HFFc6 (cell line): ENCODE results near the gene FATE1. TPM values are rescaled to one million over a fixed set of nuclear protein-coding genes. Genes with fewer than 3 reads are reported as not detected.
A peak's percentile ranks its signal among the peaks of the same experiment; 100 is the strongest.

ENCODE experiments used
- DNase-seq: peaks from one replicate; pipeline ENCODE4 v3.0.0-alpha.2; 2018
- H3K27ac Mint-ChIP-seq: 2 replicates; pipeline ENCODE4 v1.8.0; 2020; ENCODE audit warnings: mild to moderate bottlenecking, mixed read lengths
- H3K27me3 Mint-ChIP-seq: 2 replicates; pipeline ENCODE4 v1.8.0; 2021; ENCODE audit warnings: mild to moderate bottlenecking, moderate library complexity, mixed read lengths; ENCODE audit not compliant: insufficient read depth
- H3K36me3 Mint-ChIP-seq: 2 replicates; pipeline ENCODE4 v1.8.0; 2021; ENCODE audit warnings: low read depth, mixed read lengths
- H3K4me1 Mint-ChIP-seq: 2 replicates; pipeline ENCODE4 v1.8.0; 2020; ENCODE audit warnings: low read depth, mixed read lengths
- H3K4me3 Mint-ChIP-seq: 2 replicates; pipeline ENCODE4 v1.8.0; 2020; ENCODE audit warnings: mild to moderate bottlenecking, moderate library complexity, mixed read lengths
- H3K9me3 Mint-ChIP-seq: 2 replicates; pipeline ENCODE4 v1.8.0; 2020; ENCODE audit warnings: mild to moderate bottlenecking, mixed read lengths
- long read RNA-seq: library from polyadenylated mRNA; unstranded; transcript quantifications from one replicate; pipeline ENCODE4 v2.0.0, GENCODE V29; 2019
- total RNA-seq, 6 experiments: library from RNA; stranded (reverse); fragmentation: NEBNext Ultra II Directional; extraction: Animal tissue kit (Norgen Biotek cat#: 25700); gene quantifications; 2 replicates in 1 of 6; 3 replicates in 5 of 6; pipeline ENCODE4 v1.2.3, GENCODE V29; 2021
- TF ChIP-seq, protein P1 (sequence below): fragments of 200-600 bp; sonication (generic); IDR thresholded peaks from 2 replicates; pipeline ENCODE4 v1.5.0; 2021; ENCODE audit warnings: antibody characterized with exemption, mild to moderate bottlenecking

Gene FATE1, protein sequence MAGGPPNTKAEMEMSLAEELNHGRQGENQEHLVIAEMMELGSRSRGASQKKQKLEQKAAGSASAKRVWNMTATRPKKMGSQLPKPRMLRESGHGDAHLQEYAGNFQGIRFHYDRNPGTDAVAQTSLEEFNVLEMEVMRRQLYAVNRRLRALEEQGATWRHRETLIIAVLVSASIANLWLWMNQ
- not detected for total RNA-seq
- long read RNA-seq: 0 reads

DNA sequence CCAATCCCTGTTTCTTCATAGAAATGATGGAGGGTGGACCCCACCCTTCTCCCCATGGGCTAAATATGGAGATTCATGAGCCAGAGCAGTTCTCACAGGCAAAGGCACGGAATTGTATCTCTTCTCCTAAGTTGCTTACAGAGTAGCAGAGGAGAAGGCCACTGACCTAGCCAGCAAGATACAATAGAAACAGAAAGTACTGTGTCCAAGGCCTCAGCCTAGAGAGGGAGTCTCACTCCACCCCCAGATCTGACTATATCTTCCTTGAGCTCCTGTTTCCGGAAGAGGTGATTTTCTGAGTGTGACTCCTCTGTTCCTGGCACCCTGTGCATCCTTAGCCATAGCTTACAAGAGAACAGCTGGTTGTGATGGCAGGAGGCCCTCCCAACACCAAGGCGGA, at the start of gene FATE1:
TSS of gene FATE1 (plus strand) at position 284 of the 400 bp plus-strand sequence. CDS start at position 369, 85 bp downstream.
- Mint-ChIP-seq H3K36me3 (no peaks in the 10 kb centered on the region), H3K27me3 (peaks cover 4% of the 10 kb centered on the region; the same call in 1 of the 2 replicates), H3K4me1 (no peaks in the 10 kb centered on the region), H3K27ac (no peak within 1 kb of the TSS), H3K4me3 (no peak within 1 kb of the TSS), H3K9me3 (no peaks in the 10 kb centered on the region)
- TF ChIP-seq, protein P1, sequence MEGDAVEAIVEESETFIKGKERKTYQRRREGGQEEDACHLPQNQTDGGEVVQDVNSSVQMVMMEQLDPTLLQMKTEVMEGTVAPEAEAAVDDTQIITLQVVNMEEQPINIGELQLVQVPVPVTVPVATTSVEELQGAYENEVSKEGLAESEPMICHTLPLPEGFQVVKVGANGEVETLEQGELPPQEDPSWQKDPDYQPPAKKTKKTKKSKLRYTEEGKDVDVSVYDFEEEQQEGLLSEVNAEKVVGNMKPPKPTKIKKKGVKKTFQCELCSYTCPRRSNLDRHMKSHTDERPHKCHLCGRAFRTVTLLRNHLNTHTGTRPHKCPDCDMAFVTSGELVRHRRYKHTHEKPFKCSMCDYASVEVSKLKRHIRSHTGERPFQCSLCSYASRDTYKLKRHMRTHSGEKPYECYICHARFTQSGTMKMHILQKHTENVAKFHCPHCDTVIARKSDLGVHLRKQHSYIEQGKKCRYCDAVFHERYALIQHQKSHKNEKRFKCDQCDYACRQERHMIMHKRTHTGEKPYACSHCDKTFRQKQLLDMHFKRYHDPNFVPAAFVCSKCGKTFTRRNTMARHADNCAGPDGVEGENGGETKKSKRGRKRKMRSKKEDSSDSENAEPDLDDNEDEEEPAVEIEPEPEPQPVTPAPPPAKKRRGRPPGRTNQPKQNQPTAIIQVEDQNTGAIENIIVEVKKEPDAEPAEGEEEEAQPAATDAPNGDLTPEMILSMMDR: no peak
- no peak for DNase-seq

DNA sequence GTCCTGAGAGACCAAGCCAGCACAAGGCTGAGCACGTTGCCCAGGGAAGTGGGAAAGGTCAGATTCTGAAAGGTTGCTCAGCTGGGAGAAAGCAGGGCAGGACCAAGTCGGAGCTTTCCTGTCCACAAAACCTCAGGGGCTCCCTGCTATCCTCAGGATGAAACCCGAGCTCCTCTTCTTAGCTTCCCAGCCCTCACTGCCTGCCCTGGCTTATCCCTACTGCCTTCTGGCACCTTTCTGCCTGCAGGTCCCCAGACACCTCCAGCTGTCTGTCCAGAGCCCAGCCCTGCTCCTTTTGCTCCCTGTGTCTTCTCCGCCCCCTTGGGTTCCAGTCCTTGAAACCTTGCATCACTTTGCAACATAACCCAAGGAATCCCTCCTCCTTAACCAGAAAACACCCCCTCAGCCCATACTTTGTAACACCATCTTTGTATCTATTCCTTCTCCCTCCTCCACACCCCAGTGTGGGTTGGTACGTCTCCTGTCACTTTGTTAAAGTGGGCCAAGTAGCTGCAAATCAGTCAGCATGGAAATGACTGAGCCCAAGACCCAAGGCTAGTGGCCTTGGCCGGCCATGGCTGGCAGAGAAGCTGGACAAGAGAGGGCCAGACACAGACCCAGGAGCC, 40.6 kb upstream of the FATE1 start:
- Mint-ChIP-seq H3K27ac (no peak overlapping the region), H3K36me3 (no peaks in the 10 kb centered on the region), H3K4me1 (no peaks in the 10 kb centered on the region), H3K9me3 (peaks cover 8% of the 10 kb centered on the region; the same call in 1 of the 2 replicates), H3K4me3 (no peak overlapping the region), H3K27me3 (no peaks in the 10 kb centered on the region; the same call in 1 of the 2 replicates)
- TF ChIP-seq, protein P1: no peak
- DNase-seq: no peak

DNA sequence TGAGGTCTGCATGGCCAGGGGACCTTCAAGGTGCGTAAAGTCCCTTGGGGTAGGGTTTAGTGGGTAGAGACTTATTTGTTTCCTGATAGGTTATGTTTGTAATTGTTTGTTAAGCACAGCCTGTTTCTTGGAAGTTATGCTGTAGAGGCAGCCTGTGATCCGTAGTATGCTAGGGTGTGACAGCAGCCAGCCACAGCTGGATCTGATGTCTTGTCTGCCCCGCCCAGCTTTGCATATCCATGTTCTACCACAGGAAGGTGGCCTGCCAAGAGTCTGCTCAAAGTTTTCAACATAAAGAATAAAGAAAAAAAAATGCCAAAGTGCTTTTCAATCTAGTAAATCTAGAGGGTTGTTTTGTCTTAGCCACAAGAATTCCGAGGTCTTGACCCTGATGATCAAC, 39.6 kb upstream of the FATE1 start:
- TF ChIP-seq, protein P1: no peak
- H3K36me3 Mint-ChIP-seq: no peaks in the 10 kb centered on the region
- DNase-seq: no peak
- no peak overlapping the region for H3K4me3 Mint-ChIP-seq
- peaks cover 7% of the 10 kb centered on the region; the same call in 1 of the 2 replicates for H3K9me3 Mint-ChIP-seq
- H3K4me1 Mint-ChIP-seq: no peaks in the 10 kb centered on the region
- no peak overlapping the region for H3K27ac Mint-ChIP-seq
- no peaks in the 10 kb centered on the region for H3K27me3 Mint-ChIP-seq

DNA sequence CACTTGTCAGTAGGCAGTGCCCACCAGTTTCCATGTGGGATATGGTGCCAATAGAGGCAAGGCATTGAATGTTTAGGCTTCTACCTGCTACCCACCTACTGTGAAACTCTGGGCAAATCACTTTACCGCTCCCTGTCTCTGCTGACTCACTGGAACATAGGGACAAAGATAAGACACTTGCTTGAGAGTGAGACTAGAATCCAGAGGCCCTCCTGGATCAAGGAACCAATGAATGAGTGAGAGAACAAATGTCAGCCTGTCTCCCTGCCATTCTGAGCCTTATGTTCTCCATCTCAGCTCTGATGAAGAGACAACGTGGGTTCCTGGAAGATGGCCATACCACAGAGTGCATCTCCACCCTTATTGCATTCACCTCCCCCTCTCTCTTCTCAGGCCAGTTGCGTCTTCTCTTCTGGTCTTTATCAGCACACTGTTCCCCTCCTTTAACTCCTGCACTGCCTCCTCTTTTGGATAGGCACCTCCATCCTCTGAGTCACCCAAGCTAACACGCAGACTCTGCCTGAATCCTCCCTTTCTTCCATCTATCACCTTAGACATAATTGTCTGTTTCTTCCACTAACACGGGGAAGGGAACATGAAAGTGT, 35.9 kb upstream of the FATE1 start:
- TF ChIP-seq, protein P1: no peak
- H3K27me3 Mint-ChIP-seq: no peaks in the 10 kb centered on the region
- H3K36me3 Mint-ChIP-seq: no peaks in the 10 kb centered on the region
- no peak overlapping the region for H3K27ac Mint-ChIP-seq
- H3K4me3 Mint-ChIP-seq: no peak overlapping the region
- no peak for DNase-seq
- H3K9me3 Mint-ChIP-seq: no peaks in the 10 kb centered on the region
- H3K4me1 Mint-ChIP-seq: no peaks in the 10 kb centered on the region

DNA sequence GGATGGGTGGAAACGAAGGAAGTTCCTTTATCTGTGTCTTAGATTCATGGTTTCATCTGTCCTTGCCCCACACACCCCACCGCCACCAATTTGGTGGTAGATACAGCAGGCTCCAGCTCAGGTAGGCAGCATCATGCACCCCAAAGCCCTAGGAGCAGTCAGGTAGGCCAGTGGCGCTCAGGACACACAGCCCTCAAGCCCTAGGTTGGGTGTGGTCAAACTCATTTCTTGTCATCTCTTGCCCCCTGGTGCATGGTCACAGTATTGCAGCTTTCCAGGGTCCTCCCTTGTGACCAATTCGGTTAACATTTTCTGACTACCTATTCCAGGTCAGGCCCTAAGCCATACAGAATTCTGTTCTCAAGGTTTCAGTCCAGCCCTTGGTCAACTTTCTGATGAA, 35.0 kb upstream of the FATE1 start:
- Mint-ChIP-seq H3K4me1 (no peaks in the 10 kb centered on the region), H3K9me3 (no peaks in the 10 kb centered on the region), H3K27ac (no peak overlapping the region), H3K36me3 (no peaks in the 10 kb centered on the region), H3K4me3 (no peak overlapping the region), H3K27me3 (no peaks in the 10 kb centered on the region)
- TF ChIP-seq, protein P1: peak; percentile 68
- no peak for DNase-seq
